ENCODE results near the gene QSOX1. TPM values are rescaled to one million over a fixed set of nuclear protein-coding genes. Genes with fewer than 3 reads are reported as not detected.
A peak's percentile ranks its signal among the peaks of the same experiment; 100 is the strongest.

The QSOX1 gene
- total and polyA plus RNA-seq, 2 donors (not counting 3 experiments of a cell fraction or from before 2014, with no cell fraction given): 256 to 415 TPM

- dilution Hi-C loops (cut with MboI; ENCODE audit: extremely low pct_ligation_motif_present, low sequenced_read_pairs) (no loop called here), intact Hi-C loops (cut with micrococcal nuclease) (no loop called here)
- H3K27me3 ChIP-seq (ENCODE audit: control insufficient read depth in 2 of 2, insufficient read depth in 2 of 2, low read length in 2 of 2): peaks cover 0 to 2% of the 10 kb centered on the region in 2 experiments
- no peak overlapping the region for H2AFZ ChIP-seq (ENCODE audit: low read depth, low read length)
- TF ChIP-seq CTCF (IDR thresholded peaks at IDR 0.05; ENCODE audit: extremely low read depth in 1 of 2, insufficient read depth in 1 of 2, low read depth in 1 of 2, low read length in 2 of 2) (no peak), MAX (IDR thresholded peaks at IDR 0.05; ENCODE audit: insufficient read depth, insufficient read length) (no peak), MYC (IDR thresholded peaks at IDR 0.05; ENCODE audit: low read depth, low read length) (no peak), JUN (IDR thresholded peaks at IDR 0.05; ENCODE audit: borderline replicate concordance, insufficient read depth, insufficient read length, low read depth) (no peak), EZH2 (IDR thresholded peaks at IDR 0.05; ENCODE audit: borderline replicate concordance, low read depth, low read length, severe bottlenecking) (no peak), POLR2AphosphoS5 (IDR thresholded peaks at IDR 0.05; ENCODE audit: insufficient read depth, low read depth, low read length) (no peak), GATA2 (IDR thresholded peaks at IDR 0.05; ENCODE audit: insufficient read depth, insufficient read length, low read depth, low read length) (no peak), POLR2A (IDR thresholded peaks at IDR 0.05; ENCODE audit: low read depth, low read length) (no peak), FOS (IDR thresholded peaks at IDR 0.05; ENCODE audit: borderline replicate concordance, insufficient read depth, low read length) (no peak)
- BruUV-seq (replicated peaks): no TSS peak
- H3K4me3 ChIP-seq (replicated peaks in 1 of 3; ENCODE audit: insufficient read depth in 1 of 3, low read depth in 1 of 3, low read length in 3 of 3): no peak overlapping the region
- H3K4me2 ChIP-seq (ENCODE audit: insufficient read depth, low read length): no peak overlapping the region
- DNase-seq (ENCODE audit: low read depth, low spot score) (peak; percentile 44), FAIRE-seq (no peak)
- H3K36me3 ChIP-seq (ENCODE audit: control insufficient read depth in 2 of 2, extremely low read depth in 1 of 2, insufficient read depth in 2 of 2, low read length in 2 of 2): no peaks in the 10 kb centered on the region
- H3K79me2 ChIP-seq (ENCODE audit: control insufficient read depth, insufficient read depth, low read length): no peaks in the 10 kb centered on the region
- H4K20me1 ChIP-seq (replicated peaks; ENCODE audit: control insufficient read depth, extremely low read depth, insufficient read depth, low read length): no peaks in the 10 kb centered on the region
- no peaks in the 10 kb centered on the region for H3K9me3 ChIP-seq (replicated peaks; ENCODE audit: control insufficient read depth, insufficient read depth, low read length)
- H3K27ac ChIP-seq (ENCODE audit: insufficient read depth, low read depth, low read length): no peak overlapping the region
- CTCF ChIA-PET: interaction anchor here (1.0 to 6.1 kb wide), 4 partner anchors 10 to 196 kb away, joined by 3 to 121 read pairs (median 4); no protein-coding TSS in a partner anchor
- H3K9ac ChIP-seq (replicated peaks; ENCODE audit: extremely low read depth, insufficient read depth, low read length): no peak overlapping the region
- POLR2A ChIA-PET: no interaction called here
- H3K9me1 ChIP-seq (replicated peaks; ENCODE audit: control insufficient read depth, extremely low read depth, insufficient read depth, low read length): no peaks in the 10 kb centered on the region
- no peaks in the 10 kb centered on the region for H3K4me1 ChIP-seq (ENCODE audit: control insufficient read depth, extremely low read depth, insufficient read depth, low read length)
Measured at GRCh38 chr1:180249725-180250498, 95.2 kb downstream of the QSOX1 start.

All from endothelial cell of umbilical vein (primary cell).